ENCODE data around the gene C6orf120.
A peak's percentile ranks its signal among the peaks of the same experiment; 100 is the strongest.

The C6orf120 gene

GRCh38 chr6:169723991-169724493, 22.1 kb downstream of the C6orf120 start:
- H3K4me3 ChIP-seq (ENCODE audit: low read length), result peak overlapping the region; percentile 43
- no peak for TF ChIP-seq CTCF (conservative IDR thresholded peaks at IDR 0.05; ENCODE audit: low read length)
- DNase-seq (ENCODE audit: low read depth), result peak; percentile 24

GRCh38 chr6:169724494-169725124, 22.7 kb downstream of the C6orf120 start, which contains the start of gene PHF10:
Gene PHF10, minus strand, starts transcription at chr6:169724500. Its CDS starts 569 bp downstream, at chr6:169723931.
- TF ChIP-seq CTCF (conservative IDR thresholded peaks at IDR 0.05; ENCODE audit: low read length), result no peak
- peak; percentile 9 for DNase-seq (ENCODE audit: low read depth)
- peak within 1 kb of the TSS; percentile 67 for H3K4me3 ChIP-seq (ENCODE audit: low read length)

- H3K4me3 ChIP-seq (ENCODE audit: low read length), result peak overlapping the region; percentile 55
- TF ChIP-seq CTCF (conservative IDR thresholded peaks at IDR 0.05; ENCODE audit: low read length), result no peak
- peak; percentile 47 for DNase-seq (ENCODE audit: low read depth)
Measured at GRCh38 chr6:169725125-169726048, 23.5 kb downstream of the C6orf120 start.

GRCh38 chr6:169726049-169726400, 24.1 kb downstream of the C6orf120 start:
- TF ChIP-seq CTCF (conservative IDR thresholded peaks at IDR 0.05; ENCODE audit: low read length), result no peak
- no peak for DNase-seq (ENCODE audit: low read depth)
- no peak overlapping the region for H3K4me3 ChIP-seq (ENCODE audit: low read length)

- H3K4me3 ChIP-seq (ENCODE audit: low read length), result no peak overlapping the region
- no peak for DNase-seq (ENCODE audit: low read depth)
- TF ChIP-seq CTCF (conservative IDR thresholded peaks at IDR 0.05; ENCODE audit: low read length), result no peak
Measured at GRCh38 chr6:169726963-169727362, 25.0 kb downstream of the C6orf120 start.

- H3K4me3 ChIP-seq (ENCODE audit: low read length), result no peak overlapping the region
- TF ChIP-seq CTCF (conservative IDR thresholded peaks at IDR 0.05; ENCODE audit: low read length), result no peak
- no peak for DNase-seq (ENCODE audit: low read depth)
Measured at GRCh38 chr6:169729961-169730360, 28.0 kb downstream of the C6orf120 start.

Data from AG10803 (cell line).